K562 (cell line): Measurements from ENCODE around the gene LBH. TPM values are rescaled to one million over a fixed set of nuclear protein-coding genes. Genes with fewer than 3 reads are reported as not detected.
A peak's percentile ranks its signal among the peaks of the same experiment; 100 is the strongest.

Experiments used
- ATAC-seq: fragments of 200-7000 bp; cut with Tn5 transposase; 3 replicates; pipeline ENCODE4 v1.9.1; 2020; ENCODE audit warnings: moderate library complexity
- BruUV-seq: library from RNA; stranded (reverse); fragments of 400-500 nt; replicated peaks from 2 replicates; lab custom pipeline; 2021; lab: Mats Ljungman, UMichigan
- CTCF ChIA-PET: fragments of 300-600 bp; formaldehyde crosslinking; extraction: SDS; loops from one replicate; lab custom pipeline; 2021; ENCODE audit warnings: low intra/inter-chr PET ratio; lab: Yijun Ruan, JAX
- POLR2A ChIA-PET: fragments of 300-600, 350-650 bp; sonication (Branson Sonifier 250); formaldehyde crosslinking; extraction: SDS; loops from one replicate; lab custom pipeline; 2021; ENCODE audit warnings: antibody characterized with exemption, inconsistent platforms; lab: Yijun Ruan, JAX
- DNase-seq, 4 experiments: peaks; one replicate each; pipeline versions ENCODE4 v3.0.0 to v3.0.0-alpha.2; 2011 to 2018; ENCODE audit warnings: low spot score in 3 of 4, mixed read lengths in 3 of 4; ENCODE audit errors: extremely low read depth in 1 of 4
- FAIRE-seq: peaks from 2 replicates; lab custom pipeline; 2011; peaks lifted over from hg19 to GRCh38; lab: Jason Lieb, UNC
- H2AFZ ChIP-seq: 2 replicates; pipeline ENCODE4 v1.6.0; 2011; ENCODE audit warnings: low read depth, low read length, control low read depth, inconsistent platforms
- H3K27ac ChIP-seq: fragments of 200-600 bp; 3 replicates; pipeline ENCODE4 v1.8.0; 2011; ENCODE audit warnings: low read depth, mild to moderate bottlenecking, control low read depth, inconsistent platforms, low read length, moderate library complexity, mixed read lengths; ENCODE audit errors: extremely low read depth
- H3K27me3 ChIP-seq, 2 experiments: fragments of 300-600 bp in 1 of 2; 2 replicates in 1 of 2; 3 replicates in 1 of 2; pipeline versions ENCODE4 v1.6.0 to v1.8.0; 2011; ENCODE audit warnings: inconsistent platforms in 2 of 2, low read length in 2 of 2, mild to moderate bottlenecking in 1 of 2, mixed read lengths in 1 of 2, moderate library complexity in 1 of 2; ENCODE audit not compliant: control insufficient read depth in 2 of 2, insufficient read depth in 2 of 2
- H3K36me3 ChIP-seq: fragments of 300-600 bp; 3 replicates; pipeline ENCODE4 v1.8.0; 2011; ENCODE audit warnings: mild to moderate bottlenecking, low read length, inconsistent platforms; ENCODE audit not compliant: control insufficient read depth, insufficient read depth
- H3K4me1 ChIP-seq, 2 experiments: fragments of 200-600 bp in 1 of 2; replicated peaks in 1 of 2; 2 replicates in 1 of 2; 3 replicates in 1 of 2; pipeline versions ENCODE4 v1.5.1 to v1.8.0; 2011; ENCODE audit warnings: inconsistent platforms in 2 of 2, low read length in 2 of 2, mild to moderate bottlenecking in 1 of 2, mixed read lengths in 1 of 2, moderate library complexity in 1 of 2; ENCODE audit not compliant: control insufficient read depth in 2 of 2, insufficient read depth in 2 of 2
- H3K4me2 ChIP-seq: 2 replicates; pipeline ENCODE4 v1.6.1; 2011; ENCODE audit warnings: low read length, control low read depth, inconsistent platforms, mixed read lengths; ENCODE audit not compliant: insufficient read depth
- H3K4me3 ChIP-seq: fragments of 200-600 bp; sonication (generic), shearing (Covaris generic); 2 replicates; pipeline ENCODE4 v1.5.1; 2016; ENCODE audit warnings: control low read depth, inconsistent platforms
- H3K79me2 ChIP-seq: fragments of 200-600 bp; 3 replicates; pipeline ENCODE4 v1.8.0; 2011; ENCODE audit warnings: low read length, inconsistent platforms; ENCODE audit not compliant: control insufficient read depth, insufficient read depth
- H3K9ac ChIP-seq, 2 experiments: 2 replicates each; pipeline versions ENCODE4 v1.6.0 to v1.6.1; 2011; ENCODE audit warnings: low read depth in 2 of 2, low read length in 2 of 2, control low read depth in 1 of 2, inconsistent platforms in 1 of 2, mild to moderate bottlenecking in 1 of 2, mixed read lengths in 1 of 2; ENCODE audit not compliant: insufficient read depth in 1 of 2
- H3K9me1 ChIP-seq: one replicate; pipeline ENCODE4 v1.6.0; 2011; ENCODE audit warnings: inconsistent platforms, mild to moderate bottlenecking, low read length, moderate library complexity; ENCODE audit not compliant: control insufficient read depth, insufficient read depth
- H3K9me3 ChIP-seq: replicated peaks from 2 replicates; pipeline ENCODE4 v1.5.1; 2011; ENCODE audit warnings: low read depth, low read length, inconsistent platforms; ENCODE audit not compliant: control insufficient read depth, insufficient read depth
- H4K20me1 ChIP-seq: replicated peaks from 2 replicates; pipeline ENCODE4 v1.6.1; 2011; ENCODE audit warnings: low read length, inconsistent platforms, mixed read lengths; ENCODE audit not compliant: control insufficient read depth, insufficient read depth
- CBX3 ChIP-seq, 2 experiments: IDR thresholded peaks; 1 replicate in 1 of 2; 2 replicates in 1 of 2; pipeline ENCODE4 v1.6.1; 2012; ENCODE audit warnings: inconsistent platforms in 2 of 2, low read length in 2 of 2, borderline replicate concordance in 1 of 2, control low read depth in 1 of 2
- CLOCK ChIP-seq: fragments of 250-450 bp; sonication (Bioruptor Pico); IDR thresholded peaks from 2 replicates; pipeline ENCODE4 v1.4.0; 2020; ENCODE audit warnings: mild to moderate bottlenecking, moderate library complexity, borderline replicate concordance
- EP300 ChIP-seq: IDR thresholded peaks from 2 replicates; pipeline ENCODE4 v1.6.1; 2012; ENCODE audit warnings: low read length, improper control_type of control experiment
- HES1 ChIP-seq: fragments of 450-650 bp; IDR thresholded peaks from 2 replicates; pipeline ENCODE4 v1.6.1; 2016; ENCODE audit warnings: low read depth, mild to moderate bottlenecking, moderate library complexity
- PURB ChIP-seq: sonication (generic); formaldehyde crosslinking; IDR thresholded peaks from 2 replicates; pipeline ENCODE4 v1.9.0; 2021; ENCODE audit warnings: low read depth, mild to moderate bottlenecking, missing genetic modification reagents
- RBM22 ChIP-seq: fragments of 200-400 bp; formaldehyde crosslinking; IDR thresholded peaks from 2 replicates; pipeline ENCODE4 v1.6.1; 2018; ENCODE audit warnings: low read length, low read depth; ENCODE audit not compliant: poor library complexity, severe bottlenecking
- ZNF668 ChIP-seq: fragments of 250-450 bp; sonication (Bioruptor Pico); IDR thresholded peaks from 2 replicates; pipeline ENCODE4 v1.8.0; 2022; ENCODE audit warnings: mild to moderate bottlenecking, inconsistent platforms
- ZSCAN32 ChIP-seq: fragments of 450-650 bp; formaldehyde crosslinking; IDR thresholded peaks from 2 replicates; pipeline ENCODE4 v1.4.0; 2020; ENCODE audit warnings: mild to moderate bottlenecking, moderate library complexity
- WGBS: fragments of 100-300 bp; shearing (Covaris generic); methylation state at CpG from one replicate; pipeline ENCODE4 v1.1.6; 2016; ENCODE audit warnings: low coverage, mixed read lengths; ENCODE audit not compliant: insufficient coverage; ENCODE audit errors: missing lambda C conversion rate; 5-methylcytosine and 5-hydroxymethylcytosine counted together
- in situ Hi-C: fragments of 300-500 bp; cut with MboI; formaldehyde crosslinking; loops from 4 replicates; pipeline ENCODE4 v1.15.0; 2018; ENCODE audit warnings: inconsistent platforms, mixed read lengths
- intact Hi-C: fragments of 100-400 bp; cut with micrococcal nuclease; formaldehyde crosslinking; loops from 2 replicates; pipeline ENCODE4 v1.14.2; 2022
- polyA plus RNA-seq, 8 experiments: library from polyadenylated mRNA; depleted of rRNA in 4 of 8; stranded (reverse) in 5 of 8; unstranded in 3 of 8; fragments of >200 nt; fragmentation: Nextera tagmentation in 2 of 8; fragmentation: Illumina TruSeq in 1 of 8; extraction: Ambion mirVana in 2 of 8; extraction: Trizol in 1 of 8; gene quantifications; 2 replicates each; pipeline versions ENCODE4 v1.2.1 to v1.2.3, GENCODE V29; 2011 to 2014; ENCODE audit warnings: inconsistent platforms in 1 of 8, missing spikeins in 1 of 8
- total RNA-seq, 7 experiments: library from RNA; depleted of rRNA in 6 of 7; stranded (reverse); fragments of >200 nt in 6 of 7; fragmentation: Illumina TruSeq in 2 of 7; extraction: Trizol in 2 of 7; gene quantifications; 2 replicates each; pipeline versions ENCODE4 v1.2.1 to v1.2.3, GENCODE V29; 2011 to 2021; ENCODE audit warnings: low replicate concordance in 1 of 7

LBH gene
- total and polyA plus RNA-seq, 9 of the 15 experiments (the other 6 are each of a cell fraction or from before 2014, with no cell fraction given) = 3.1 to 13.4 (median 7.4) TPM

- TF ChIP-seq HES1 = no peak
- no peak for TF ChIP-seq RBM22
- no peak for TF ChIP-seq PURB (CRISPR knock-in tag)
- TF ChIP-seq CBX3 (IDR thresholded peaks at IDR 0.05; ENCODE audit: borderline replicate concordance in 1 of 2, low read length in 2 of 2) = peak in 1 of 2 experiments; percentile 64; a peak in 1 of 3 replicates
Observed at GRCh38 chr2:30285758-30286157, 54.4 kb downstream of the LBH start (continued).

- Histone ChIP-seq H2AFZ (no peak overlapping the region), H3K27me3 (no peaks in the 10 kb centered on the region), H3K9me3 (no peaks in the 10 kb centered on the region), H3K4me1 (peaks cover 15 to 25% of the 10 kb centered on the region in 2 experiments; a peak in 4 of 5 replicates), H3K36me3 (no peaks in the 10 kb centered on the region), H3K9me1 (no peaks in the 10 kb centered on the region), H3K4me3 (no peak overlapping the region), H3K27ac (no peak overlapping the region), H3K79me2 (no peaks in the 10 kb centered on the region), H3K4me2 (no peak overlapping the region), H3K9ac (no peak overlapping the region), H4K20me1 (0 out of 2 replicates have a peak, but pooled peaks cover 3% of the 10 kb centered on the region)
- in situ Hi-C loops (no loop called here), intact Hi-C loops (no loop called here)
- ChIA-PET CTCF (no interaction called here), POLR2A (interaction anchor here (0.7 to 1.3 kb wide), 3 partner anchors 16 to 48 kb away, joined by 3 read pairs; no protein-coding TSS in a partner anchor)
- ATAC-seq (no peak), DNase-seq (no peak), FAIRE-seq (no peak)
- BruUV-seq = no TSS peak
- 92% methylated on average over 1 of the region's 1 CpG for WGBS
- no peak for TF ChIP-seq CLOCK (CRISPR knock-in tag)
- TF ChIP-seq ZSCAN32 (CRISPR knock-in tag) = no peak
- no peak for TF ChIP-seq EP300
- no peak for TF ChIP-seq ZNF668 (CRISPR knock-in tag)
Observed at GRCh38 chr2:30287190-30287840, 56.0 kb downstream of the LBH start.
